Glutamatergic neuron (in vitro differentiated cells): ENCODE data around the gene BBX. TPM values are rescaled to one million over a fixed set of nuclear protein-coding genes. Genes with fewer than 3 reads are reported as not detected.
A peak's percentile ranks its signal among the peaks of the same experiment; 100 is the strongest.

Experiments used
- DNase-seq: peaks from one replicate; pipeline ENCODE4 v3.0.0; 2022
- H3K27ac Mint-ChIP-seq: one replicate; pipeline ENCODE4 v1.8.0; 2020; ENCODE audit warnings: mild to moderate bottlenecking, mixed read lengths, inconsistent platforms; ENCODE audit not compliant: unreplicated experiment
- H3K27me3 Mint-ChIP-seq: one replicate; pipeline ENCODE4 v1.8.0; 2020; ENCODE audit warnings: mild to moderate bottlenecking, moderate library complexity, mixed read lengths, inconsistent platforms; ENCODE audit not compliant: unreplicated experiment
- H3K36me3 Mint-ChIP-seq: one replicate; pipeline ENCODE4 v1.8.0; 2020; ENCODE audit warnings: mild to moderate bottlenecking, mixed read lengths, inconsistent platforms; ENCODE audit not compliant: unreplicated experiment
- H3K4me1 Mint-ChIP-seq: one replicate; pipeline ENCODE4 v1.8.0; 2020; ENCODE audit warnings: mild to moderate bottlenecking, low read depth, mixed read lengths, inconsistent platforms; ENCODE audit not compliant: unreplicated experiment
- H3K4me3 Mint-ChIP-seq: one replicate; pipeline ENCODE4 v1.8.0; 2020; ENCODE audit warnings: mild to moderate bottlenecking, mixed read lengths, inconsistent platforms; ENCODE audit not compliant: unreplicated experiment
- H3K9me3 Mint-ChIP-seq: one replicate; pipeline ENCODE4 v1.8.0; 2020; ENCODE audit warnings: mild to moderate bottlenecking, moderate library complexity, mixed read lengths, inconsistent platforms; ENCODE audit not compliant: unreplicated experiment
- total RNA-seq: library from RNA; stranded (reverse); fragmentation: NEBNext Ultra II Directional; extraction: Animal tissue kit (Norgen Biotek cat#: 25700); gene quantifications from one replicate; pipeline ENCODE4 v1.2.1, GENCODE V29; 2021; ENCODE audit not compliant: unreplicated experiment
- TF ChIP-seq, protein P1 (sequence below): fragments of 200-600 bp; sonication (generic); IDR thresholded peaks from one replicate; pipeline ENCODE4 v1.5.0; 2021; ENCODE audit not compliant: partially characterized antibody, unreplicated experiment

BBX gene
- total RNA-seq, 1 donor from 2014 or later = 71.0 TPM

DNA sequence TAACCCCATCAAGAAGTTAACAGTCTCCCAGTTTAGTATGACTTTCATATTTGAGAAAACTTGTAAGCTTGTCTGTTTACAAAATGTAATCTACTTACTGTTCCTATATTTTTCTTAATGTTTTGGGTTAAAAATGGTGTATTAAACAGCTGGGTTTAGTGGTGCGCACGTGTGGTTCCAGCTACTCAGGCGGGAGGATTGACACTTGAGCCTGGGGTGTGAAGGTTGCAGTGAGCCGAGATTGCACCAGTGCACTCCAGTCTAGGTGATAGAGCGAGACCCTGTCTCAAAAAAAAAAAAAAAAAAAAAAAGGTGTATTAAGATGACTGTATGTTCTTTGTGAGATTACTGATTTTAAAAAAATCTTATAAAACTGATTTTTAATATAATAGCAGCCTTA, 69.3 kb downstream of the BBX start:
- H3K4me3 Mint-ChIP-seq = peak overlapping the region; percentile 58
- DNase-seq = no peak
- TF ChIP-seq, protein P1, sequence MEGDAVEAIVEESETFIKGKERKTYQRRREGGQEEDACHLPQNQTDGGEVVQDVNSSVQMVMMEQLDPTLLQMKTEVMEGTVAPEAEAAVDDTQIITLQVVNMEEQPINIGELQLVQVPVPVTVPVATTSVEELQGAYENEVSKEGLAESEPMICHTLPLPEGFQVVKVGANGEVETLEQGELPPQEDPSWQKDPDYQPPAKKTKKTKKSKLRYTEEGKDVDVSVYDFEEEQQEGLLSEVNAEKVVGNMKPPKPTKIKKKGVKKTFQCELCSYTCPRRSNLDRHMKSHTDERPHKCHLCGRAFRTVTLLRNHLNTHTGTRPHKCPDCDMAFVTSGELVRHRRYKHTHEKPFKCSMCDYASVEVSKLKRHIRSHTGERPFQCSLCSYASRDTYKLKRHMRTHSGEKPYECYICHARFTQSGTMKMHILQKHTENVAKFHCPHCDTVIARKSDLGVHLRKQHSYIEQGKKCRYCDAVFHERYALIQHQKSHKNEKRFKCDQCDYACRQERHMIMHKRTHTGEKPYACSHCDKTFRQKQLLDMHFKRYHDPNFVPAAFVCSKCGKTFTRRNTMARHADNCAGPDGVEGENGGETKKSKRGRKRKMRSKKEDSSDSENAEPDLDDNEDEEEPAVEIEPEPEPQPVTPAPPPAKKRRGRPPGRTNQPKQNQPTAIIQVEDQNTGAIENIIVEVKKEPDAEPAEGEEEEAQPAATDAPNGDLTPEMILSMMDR = no peak
- H3K36me3 Mint-ChIP-seq = no peaks in the 10 kb centered on the region
- H3K27ac Mint-ChIP-seq = peak overlapping the region; percentile 99
- H3K9me3 Mint-ChIP-seq = peaks cover 10% of the 10 kb centered on the region
- peaks cover 6% of the 10 kb centered on the region for H3K27me3 Mint-ChIP-seq
- peaks cover 65% of the 10 kb centered on the region for H3K4me1 Mint-ChIP-seq

- DNase-seq = no peak
- Mint-ChIP-seq H3K4me3 (peak overlapping the region; percentile 9), H3K27me3 (peaks cover 8% of the 10 kb centered on the region), H3K9me3 (peaks cover 10% of the 10 kb centered on the region), H3K36me3 (no peaks in the 10 kb centered on the region), H3K4me1 (peaks cover 74% of the 10 kb centered on the region), H3K27ac (peak overlapping the region; percentile 99)
- TF ChIP-seq, protein P1 = no peak
Observed at GRCh38 chr3:107594870-107595269, 72.1 kb downstream of the BBX start.

GRCh38 chr3:107596639-107597038, 73.9 kb downstream of the BBX start:
- peak overlapping the region; percentile 76 for H3K27ac Mint-ChIP-seq
- H3K9me3 Mint-ChIP-seq = peaks cover 16% of the 10 kb centered on the region

GRCh38 chr3:107598926-107599771, 76.4 kb downstream of the BBX start:
- peak overlapping the region; percentile 82 for H3K4me3 Mint-ChIP-seq
- H3K27ac Mint-ChIP-seq = peak overlapping the region; percentile 97
- H3K36me3 Mint-ChIP-seq = peaks cover 15% of the 10 kb centered on the region
- peaks cover 57% of the 10 kb centered on the region for H3K4me1 Mint-ChIP-seq
- H3K27me3 Mint-ChIP-seq = peaks cover 2% of the 10 kb centered on the region
- H3K9me3 Mint-ChIP-seq = peaks cover 10% of the 10 kb centered on the region
- DNase-seq = peak; percentile 40
- TF ChIP-seq, protein P1 = no peak

More at GRCh38 chr3:107596639-107597038, 73.9 kb downstream of the BBX start:
- no peak for DNase-seq
- Mint-ChIP-seq H3K36me3 (peaks cover 5% of the 10 kb centered on the region), H3K4me3 (peak overlapping the region; percentile 40), H3K4me1 (peaks cover 73% of the 10 kb centered on the region), H3K27me3 (peaks cover 7% of the 10 kb centered on the region)
- TF ChIP-seq, protein P1 = no peak

DNA sequence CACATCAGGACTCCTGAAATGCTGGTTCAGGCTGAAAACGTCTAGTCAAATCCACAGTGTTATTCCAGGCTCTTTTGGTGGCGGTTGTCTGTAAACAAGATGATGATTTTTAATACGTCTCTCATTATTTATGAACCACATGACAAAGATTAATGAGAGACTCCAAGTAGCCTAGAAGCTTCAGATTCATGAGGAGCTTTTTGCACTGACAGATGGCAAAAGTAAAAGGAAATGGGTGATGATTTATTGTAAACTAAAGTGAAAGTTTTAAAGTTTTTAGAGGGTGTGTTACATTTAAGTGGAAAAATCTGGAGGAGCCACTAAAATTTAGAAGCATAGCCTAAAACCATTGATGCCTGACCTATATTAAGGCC, 77.0 kb downstream of the BBX start:
- Mint-ChIP-seq H3K4me1 (peaks cover 56% of the 10 kb centered on the region), H3K4me3 (peak overlapping the region; percentile 82), H3K27me3 (peaks cover 2% of the 10 kb centered on the region), H3K27ac (peak overlapping the region; percentile 97), H3K9me3 (peaks cover 10% of the 10 kb centered on the region), H3K36me3 (peaks cover 15% of the 10 kb centered on the region)
- TF ChIP-seq, protein P1 = no peak
- no peak for DNase-seq
